Measurements from ENCODE around the gene DUS3L.
"Not testable (repeated sequence)": the region's sequence is repeated elsewhere in the genome, so short reads cannot be mapped to it uniquely, and the experiment has no call there.

DNA sequence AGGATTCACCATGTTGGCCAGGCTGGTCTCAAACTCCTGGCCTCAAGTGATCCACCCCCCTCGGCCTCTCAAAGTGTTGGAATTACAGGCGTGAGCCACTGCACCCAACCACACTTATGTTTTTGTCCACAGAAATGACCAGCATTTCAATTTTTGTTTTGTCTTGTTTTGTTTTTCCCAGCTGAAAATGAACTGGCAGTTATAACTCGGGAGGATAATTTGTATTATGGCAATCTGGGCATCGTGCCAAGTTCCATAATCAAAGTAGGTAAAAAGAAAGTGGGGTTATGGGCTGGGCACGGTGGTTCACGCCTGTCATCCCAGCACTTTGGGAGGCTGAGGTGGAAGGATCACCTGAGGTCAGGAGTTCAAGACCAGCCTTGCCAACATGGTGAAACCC is 42.0 kb downstream of the DUS3L start:
- not testable (repeated sequence) for TF ChIP-seq SIN3A (conservative IDR thresholded peaks at IDR 0.05 in 1 of 2, IDR thresholded peaks at IDR 0.05 in 1 of 2; ENCODE audit: low read depth in 1 of 2, low read length in 2 of 2); SP2 (IDR thresholded peaks at IDR 0.05; ENCODE audit: low read length); EP300 (IDR thresholded peaks at IDR 0.05; ENCODE audit: borderline replicate concordance in 1 of 2, low read depth in 2 of 2, low read length in 2 of 2); POU5F1 (IDR thresholded peaks at IDR 0.05; ENCODE audit: low read depth, low read length); CHD2 (IDR thresholded peaks at IDR 0.05; ENCODE audit: low read length); FOSL1 (IDR thresholded peaks at IDR 0.05; ENCODE audit: insufficient read depth, low read depth, low read length); NANOG (IDR thresholded peaks at IDR 0.05; ENCODE audit: insufficient read depth, low read depth, low read length, poor library complexity, severe bottlenecking)
- TF ChIP-seq, protein P1, sequence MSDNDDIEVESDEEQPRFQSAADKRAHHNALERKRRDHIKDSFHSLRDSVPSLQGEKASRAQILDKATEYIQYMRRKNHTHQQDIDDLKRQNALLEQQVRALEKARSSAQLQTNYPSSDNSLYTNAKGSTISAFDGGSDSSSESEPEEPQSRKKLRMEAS (IDR thresholded peaks at IDR 0.05): not testable (repeated sequence)
- TF ChIP-seq, protein P2, sequence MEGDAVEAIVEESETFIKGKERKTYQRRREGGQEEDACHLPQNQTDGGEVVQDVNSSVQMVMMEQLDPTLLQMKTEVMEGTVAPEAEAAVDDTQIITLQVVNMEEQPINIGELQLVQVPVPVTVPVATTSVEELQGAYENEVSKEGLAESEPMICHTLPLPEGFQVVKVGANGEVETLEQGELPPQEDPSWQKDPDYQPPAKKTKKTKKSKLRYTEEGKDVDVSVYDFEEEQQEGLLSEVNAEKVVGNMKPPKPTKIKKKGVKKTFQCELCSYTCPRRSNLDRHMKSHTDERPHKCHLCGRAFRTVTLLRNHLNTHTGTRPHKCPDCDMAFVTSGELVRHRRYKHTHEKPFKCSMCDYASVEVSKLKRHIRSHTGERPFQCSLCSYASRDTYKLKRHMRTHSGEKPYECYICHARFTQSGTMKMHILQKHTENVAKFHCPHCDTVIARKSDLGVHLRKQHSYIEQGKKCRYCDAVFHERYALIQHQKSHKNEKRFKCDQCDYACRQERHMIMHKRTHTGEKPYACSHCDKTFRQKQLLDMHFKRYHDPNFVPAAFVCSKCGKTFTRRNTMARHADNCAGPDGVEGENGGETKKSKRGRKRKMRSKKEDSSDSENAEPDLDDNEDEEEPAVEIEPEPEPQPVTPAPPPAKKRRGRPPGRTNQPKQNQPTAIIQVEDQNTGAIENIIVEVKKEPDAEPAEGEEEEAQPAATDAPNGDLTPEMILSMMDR (IDR thresholded peaks at IDR 0.05; ENCODE audit: control extremely low read depth in 1 of 3, insufficient read depth in 1 of 3, low read depth in 1 of 3, low read length in 3 of 3): not testable (repeated sequence)
